ENCODE data around the gene ACAP1. TPM values are rescaled to one million over a fixed set of nuclear protein-coding genes. Genes with fewer than 3 reads are reported as not detected.

ACAP1 gene
- total RNA-seq, 1 experiment from 2014 or later = 58.6 TPM

DNA sequence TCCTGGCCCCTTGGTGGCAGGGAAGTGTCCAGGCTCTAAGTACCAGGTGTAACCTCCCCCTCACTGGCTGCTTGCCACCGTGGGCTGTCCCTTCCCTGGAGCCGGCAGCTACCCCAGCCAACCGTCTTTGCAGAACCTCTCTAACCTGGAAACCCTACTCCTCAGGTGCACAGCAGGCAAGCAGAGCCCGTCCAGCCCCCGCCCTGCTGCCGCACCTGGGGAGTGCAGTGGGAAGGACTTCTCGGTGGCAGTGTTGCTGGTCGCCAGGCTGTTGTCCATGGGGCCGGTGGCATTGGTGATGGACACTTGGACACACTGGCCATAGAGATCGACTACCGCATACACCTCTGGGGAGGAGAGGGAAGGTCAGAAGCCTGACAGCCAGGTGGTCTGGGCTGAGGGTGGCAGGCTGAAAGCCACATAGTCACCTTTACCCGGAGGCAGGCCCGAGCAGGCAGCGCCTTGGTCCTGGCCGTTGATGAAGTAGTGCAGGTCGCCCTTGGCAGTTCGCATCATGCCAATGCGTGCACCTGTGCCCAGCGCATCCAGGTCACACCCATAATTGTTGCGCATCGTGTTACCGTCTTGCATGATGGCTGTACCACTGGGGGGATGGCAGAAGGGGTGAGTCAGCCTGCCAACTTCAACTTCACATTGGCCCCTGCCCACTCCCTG, 13.7 kb upstream of the ACAP1 start:
- H3K9me3 Mint-ChIP-seq = no peaks in the 10 kb centered on the region
- POLR2A ChIA-PET = no interaction called here
- no peak for ATAC-seq

More for the DNA sequence above, 13.7 kb upstream of the ACAP1 start:
- Mint-ChIP-seq H3K4me1 (no peaks in the 10 kb centered on the region), H3K4me3 (no peak overlapping the region), H3K36me3 (peaks cover 51% of the 10 kb centered on the region), H3K27me3 (ENCODE audit: low read depth) (no peaks in the 10 kb centered on the region), H3K27ac (no peak overlapping the region)
- CTCF ChIA-PET = no interaction called here
- no peak for DNase-seq (ENCODE audit: low spot score)
- no peak for TF ChIP-seq ATF1 (CRISPR knock-in tag; IDR thresholded peaks at IDR 0.05)
- no peak for TF ChIP-seq CBFB (CRISPR knock-in tag; IDR thresholded peaks at IDR 0.05; ENCODE audit: low read depth)
- no peak for TF ChIP-seq AR (CRISPR knock-in tag; IDR thresholded peaks at IDR 0.05)
- TF ChIP-seq JUN (CRISPR knock-in tag; IDR thresholded peaks at IDR 0.05) = no peak
- no peak for TF ChIP-seq EMX1 (CRISPR knock-in tag; IDR thresholded peaks at IDR 0.05)
- TF ChIP-seq ZBTB43 (CRISPR knock-in tag; IDR thresholded peaks at IDR 0.05) = no peak
- TF ChIP-seq, protein P1, sequence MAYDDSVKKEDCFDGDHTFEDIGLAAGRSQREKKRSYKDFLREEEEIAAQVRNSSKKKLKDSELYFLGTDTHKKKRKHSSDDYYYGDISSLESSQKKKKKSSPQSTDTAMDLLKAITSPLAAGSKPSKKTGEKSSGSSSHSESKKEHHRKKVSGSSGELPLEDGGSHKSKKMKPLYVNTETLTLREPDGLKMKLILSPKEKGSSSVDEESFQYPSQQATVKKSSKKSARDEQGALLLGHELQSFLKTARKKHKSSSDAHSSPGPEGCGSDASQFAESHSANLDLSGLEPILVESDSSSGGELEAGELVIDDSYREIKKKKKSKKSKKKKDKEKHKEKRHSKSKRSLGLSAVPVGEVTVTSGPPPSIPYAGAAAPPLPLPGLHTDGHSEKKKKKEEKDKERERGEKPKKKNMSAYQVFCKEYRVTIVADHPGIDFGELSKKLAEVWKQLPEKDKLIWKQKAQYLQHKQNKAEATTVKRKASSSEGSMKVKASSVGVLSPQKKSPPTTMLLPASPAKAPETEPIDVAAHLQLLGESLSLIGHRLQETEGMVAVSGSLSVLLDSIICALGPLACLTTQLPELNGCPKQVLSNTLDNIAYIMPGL (CRISPR knock-in tag; IDR thresholded peaks at IDR 0.05) = no peak
- TF ChIP-seq, protein P2, sequence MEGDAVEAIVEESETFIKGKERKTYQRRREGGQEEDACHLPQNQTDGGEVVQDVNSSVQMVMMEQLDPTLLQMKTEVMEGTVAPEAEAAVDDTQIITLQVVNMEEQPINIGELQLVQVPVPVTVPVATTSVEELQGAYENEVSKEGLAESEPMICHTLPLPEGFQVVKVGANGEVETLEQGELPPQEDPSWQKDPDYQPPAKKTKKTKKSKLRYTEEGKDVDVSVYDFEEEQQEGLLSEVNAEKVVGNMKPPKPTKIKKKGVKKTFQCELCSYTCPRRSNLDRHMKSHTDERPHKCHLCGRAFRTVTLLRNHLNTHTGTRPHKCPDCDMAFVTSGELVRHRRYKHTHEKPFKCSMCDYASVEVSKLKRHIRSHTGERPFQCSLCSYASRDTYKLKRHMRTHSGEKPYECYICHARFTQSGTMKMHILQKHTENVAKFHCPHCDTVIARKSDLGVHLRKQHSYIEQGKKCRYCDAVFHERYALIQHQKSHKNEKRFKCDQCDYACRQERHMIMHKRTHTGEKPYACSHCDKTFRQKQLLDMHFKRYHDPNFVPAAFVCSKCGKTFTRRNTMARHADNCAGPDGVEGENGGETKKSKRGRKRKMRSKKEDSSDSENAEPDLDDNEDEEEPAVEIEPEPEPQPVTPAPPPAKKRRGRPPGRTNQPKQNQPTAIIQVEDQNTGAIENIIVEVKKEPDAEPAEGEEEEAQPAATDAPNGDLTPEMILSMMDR (IDR thresholded peaks at IDR 0.05) = no peak
- no peak for TF ChIP-seq NFYB (CRISPR knock-in tag; conservative IDR thresholded peaks at IDR 0.05; ENCODE audit: low read depth)
- no peak for TF ChIP-seq ZNF263 (CRISPR knock-in tag; IDR thresholded peaks at IDR 0.05; ENCODE audit: low read depth)
- no peak for TF ChIP-seq GRHL2 (CRISPR knock-in tag; IDR thresholded peaks at IDR 0.05; ENCODE audit: insufficient replicate concordance, severe bottlenecking)
- no peak for TF ChIP-seq E2F5 (CRISPR knock-in tag; IDR thresholded peaks at IDR 0.05)
- TF ChIP-seq GABPB1 (CRISPR knock-in tag; IDR thresholded peaks at IDR 0.05) = no peak
- TF ChIP-seq SOX15 (CRISPR knock-in tag; IDR thresholded peaks at IDR 0.05) = no peak
- TF ChIP-seq, protein P3, sequence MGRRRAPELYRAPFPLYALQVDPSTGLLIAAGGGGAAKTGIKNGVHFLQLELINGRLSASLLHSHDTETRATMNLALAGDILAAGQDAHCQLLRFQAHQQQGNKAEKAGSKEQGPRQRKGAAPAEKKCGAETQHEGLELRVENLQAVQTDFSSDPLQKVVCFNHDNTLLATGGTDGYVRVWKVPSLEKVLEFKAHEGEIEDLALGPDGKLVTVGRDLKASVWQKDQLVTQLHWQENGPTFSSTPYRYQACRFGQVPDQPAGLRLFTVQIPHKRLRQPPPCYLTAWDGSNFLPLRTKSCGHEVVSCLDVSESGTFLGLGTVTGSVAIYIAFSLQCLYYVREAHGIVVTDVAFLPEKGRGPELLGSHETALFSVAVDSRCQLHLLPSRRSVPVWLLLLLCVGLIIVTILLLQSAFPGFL (CRISPR knock-in tag; IDR thresholded peaks at IDR 0.05; ENCODE audit: borderline replicate concordance) = no peak
- no peak for TF ChIP-seq SMAD3 (CRISPR knock-in tag; IDR thresholded peaks at IDR 0.05; ENCODE audit: borderline replicate concordance)
- TF ChIP-seq ESRRA (CRISPR knock-in tag; IDR thresholded peaks at IDR 0.05; ENCODE audit: borderline replicate concordance) = no peak
- no peak for TF ChIP-seq NFATC4 (CRISPR knock-in tag; IDR thresholded peaks at IDR 0.05)
- TF ChIP-seq, protein P4, sequence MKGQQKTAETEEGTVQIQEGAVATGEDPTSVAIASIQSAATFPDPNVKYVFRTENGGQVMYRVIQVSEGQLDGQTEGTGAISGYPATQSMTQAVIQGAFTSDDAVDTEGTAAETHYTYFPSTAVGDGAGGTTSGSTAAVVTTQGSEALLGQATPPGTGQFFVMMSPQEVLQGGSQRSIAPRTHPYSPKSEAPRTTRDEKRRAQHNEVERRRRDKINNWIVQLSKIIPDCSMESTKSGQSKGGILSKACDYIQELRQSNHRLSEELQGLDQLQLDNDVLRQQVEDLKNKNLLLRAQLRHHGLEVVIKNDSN (CRISPR knock-in tag; IDR thresholded peaks at IDR 0.05) = no peak
- TF ChIP-seq, protein P5, sequence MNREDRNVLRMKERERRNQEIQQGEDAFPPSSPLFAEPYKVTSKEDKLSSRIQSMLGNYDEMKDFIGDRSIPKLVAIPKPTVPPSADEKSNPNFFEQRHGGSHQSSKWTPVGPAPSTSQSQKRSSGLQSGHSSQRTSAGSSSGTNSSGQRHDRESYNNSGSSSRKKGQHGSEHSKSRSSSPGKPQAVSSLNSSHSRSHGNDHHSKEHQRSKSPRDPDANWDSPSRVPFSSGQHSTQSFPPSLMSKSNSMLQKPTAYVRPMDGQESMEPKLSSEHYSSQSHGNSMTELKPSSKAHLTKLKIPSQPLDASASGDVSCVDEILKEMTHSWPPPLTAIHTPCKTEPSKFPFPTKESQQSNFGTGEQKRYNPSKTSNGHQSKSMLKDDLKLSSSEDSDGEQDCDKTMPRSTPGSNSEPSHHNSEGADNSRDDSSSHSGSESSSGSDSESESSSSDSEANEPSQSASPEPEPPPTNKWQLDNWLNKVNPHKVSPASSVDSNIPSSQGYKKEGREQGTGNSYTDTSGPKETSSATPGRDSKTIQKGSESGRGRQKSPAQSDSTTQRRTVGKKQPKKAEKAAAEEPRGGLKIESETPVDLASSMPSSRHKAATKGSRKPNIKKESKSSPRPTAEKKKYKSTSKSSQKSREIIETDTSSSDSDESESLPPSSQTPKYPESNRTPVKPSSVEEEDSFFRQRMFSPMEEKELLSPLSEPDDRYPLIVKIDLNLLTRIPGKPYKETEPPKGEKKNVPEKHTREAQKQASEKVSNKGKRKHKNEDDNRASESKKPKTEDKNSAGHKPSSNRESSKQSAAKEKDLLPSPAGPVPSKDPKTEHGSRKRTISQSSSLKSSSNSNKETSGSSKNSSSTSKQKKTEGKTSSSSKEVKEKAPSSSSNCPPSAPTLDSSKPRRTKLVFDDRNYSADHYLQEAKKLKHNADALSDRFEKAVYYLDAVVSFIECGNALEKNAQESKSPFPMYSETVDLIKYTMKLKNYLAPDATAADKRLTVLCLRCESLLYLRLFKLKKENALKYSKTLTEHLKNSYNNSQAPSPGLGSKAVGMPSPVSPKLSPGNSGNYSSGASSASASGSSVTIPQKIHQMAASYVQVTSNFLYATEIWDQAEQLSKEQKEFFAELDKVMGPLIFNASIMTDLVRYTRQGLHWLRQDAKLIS (CRISPR knock-in tag; IDR thresholded peaks at IDR 0.05; ENCODE audit: borderline replicate concordance) = no peak
